Measurements from ENCODE around the gene ECSCR. TPM values are rescaled to one million over a fixed set of nuclear protein-coding genes. Genes with fewer than 3 reads are reported as not detected.

Gene ECSCR
- total and polyA plus RNA-seq, 10 of the 15 experiments (the other 5 are each of a cell fraction or from before 2014, with no cell fraction given) = 0.15 to 0.83 (median 0.23) TPM; not detected in 3

GRCh38 chr5:139415869-139416268 is 46.7 kb downstream of the ECSCR start:
- Histone ChIP-seq H3K9ac (ENCODE audit: control insufficient read depth, insufficient read depth, low read length) (no peak overlapping the region), H3K27ac (ENCODE audit: control insufficient read depth, insufficient read depth) (no peak overlapping the region), H3K4me3 (no peak overlapping the region), H3K79me2 (ENCODE audit: control insufficient read depth, insufficient read depth, low read length) (no peaks in the 10 kb centered on the region), H3K27me3 (replicated peaks in 1 of 2; ENCODE audit: control insufficient read depth in 2 of 2, insufficient read depth in 2 of 2, low read length in 1 of 2) (no peaks in the 10 kb centered on the region), H3K4me1 (ENCODE audit: control insufficient read depth, insufficient read depth, low read length) (peaks cover 21% of the 10 kb centered on the region), H3K36me3 (ENCODE audit: control insufficient read depth in 2 of 2, insufficient read depth in 2 of 2, low read length in 1 of 2) (peaks cover 0 to 2% of the 10 kb centered on the region in 2 experiments; a peak in 1 of 4 replicates), H2AFZ (ENCODE audit: control insufficient read depth, low read depth, low read length) (no peak overlapping the region), H3K9me3 (replicated peaks; ENCODE audit: control insufficient read depth, insufficient read depth, low read length) (no peaks in the 10 kb centered on the region), H3K4me2 (ENCODE audit: control insufficient read depth, insufficient read depth) (no peak overlapping the region), H4K20me1 (ENCODE audit: control insufficient read depth, insufficient read depth) (no peaks in the 10 kb centered on the region)
- in situ Hi-C loops (cut with MboI) = no loop called here
- intact Hi-C loops (cut with micrococcal nuclease; ENCODE audit: unreplicated experiment) = no loop called here
- FAIRE-seq (no peak), ATAC-seq (no peak), DNase-seq (ENCODE audit: low read depth, low spot score) (no peak)
- no TSS peak for BruUV-seq (replicated peaks)
- no peak for TF ChIP-seq ASH2L (IDR thresholded peaks at IDR 0.05; ENCODE audit: borderline replicate concordance, low read depth)
- no peak for TF ChIP-seq MXI1 (IDR thresholded peaks at IDR 0.05; ENCODE audit: low read depth, low read length)
- TF ChIP-seq RBBP5 (conservative IDR thresholded peaks at IDR 0.05) = no peak
- TF ChIP-seq ZSCAN29 (IDR thresholded peaks at IDR 0.05) = no peak
- TF ChIP-seq, protein P1, sequence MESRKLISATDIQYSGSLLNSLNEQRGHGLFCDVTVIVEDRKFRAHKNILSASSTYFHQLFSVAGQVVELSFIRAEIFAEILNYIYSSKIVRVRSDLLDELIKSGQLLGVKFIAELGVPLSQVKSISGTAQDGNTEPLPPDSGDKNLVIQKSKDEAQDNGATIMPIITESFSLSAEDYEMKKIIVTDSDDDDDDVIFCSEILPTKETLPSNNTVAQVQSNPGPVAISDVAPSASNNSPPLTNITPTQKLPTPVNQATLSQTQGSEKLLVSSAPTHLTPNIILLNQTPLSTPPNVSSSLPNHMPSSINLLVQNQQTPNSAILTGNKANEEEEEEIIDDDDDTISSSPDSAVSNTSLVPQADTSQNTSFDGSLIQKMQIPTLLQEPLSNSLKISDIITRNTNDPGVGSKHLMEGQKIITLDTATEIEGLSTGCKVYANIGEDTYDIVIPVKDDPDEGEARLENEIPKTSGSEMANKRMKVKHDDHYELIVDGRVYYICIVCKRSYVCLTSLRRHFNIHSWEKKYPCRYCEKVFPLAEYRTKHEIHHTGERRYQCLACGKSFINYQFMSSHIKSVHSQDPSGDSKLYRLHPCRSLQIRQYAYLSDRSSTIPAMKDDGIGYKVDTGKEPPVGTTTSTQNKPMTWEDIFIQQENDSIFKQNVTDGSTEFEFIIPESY (IDR thresholded peaks at IDR 0.05) = no peak
- RAD21 ChIA-PET (ENCODE audit: unreplicated experiment) = interaction anchor here (0.6 to 3.6 kb wide), 5 partner anchors 8 to 104 kb away, joined by 3 to 19 read pairs (median 3); partner anchors contain the start of gene SPATA24
- POLR2A ChIA-PET = interaction anchor here (3.4 kb wide), 1 partner anchor 22 kb away, joined by 14 read pairs; the partner anchor contains the start of gene DNAJC18
- SMC1A ChIA-PET (ENCODE audit: uncharacterized antibody, unreplicated experiment) = interaction anchor here (1.1 to 3.2 kb wide), 5 partner anchors 9 to 66 kb away, joined by 3 to 14 read pairs (median 5); partner anchors contain the start of gene SPATA24
- CTCF ChIA-PET = interaction anchor here (0.6 to 3.8 kb wide), 6 partner anchors 9 to 218 kb away, joined by 3 to 24 read pairs (median 4); no protein-coding TSS in a partner anchor

All from GM12878 (cell line).